WERI-Rb-1 (cell line): Measurements from ENCODE around the gene NTNG2.
A peak's percentile ranks its signal among the peaks of the same experiment; 100 is the strongest.

Source experiments
- DNase-seq: peaks from one replicate; pipeline ENCODE4 v3.0.0-alpha.2; 2020
- H3K27ac ChIP-seq: fragments of 250-450 bp; sonication (Bioruptor Pico); 2 replicates; pipeline ENCODE4 v1.5.1; 2020; ENCODE audit warnings: mild to moderate bottlenecking, moderate library complexity
- H3K27me3 ChIP-seq: fragments of 250-450 bp; sonication (Bioruptor Pico); 2 replicates; pipeline ENCODE4 v1.5.1; 2021; ENCODE audit warnings: mild to moderate bottlenecking, low read depth, moderate library complexity; ENCODE audit not compliant: insufficient read depth, severe bottlenecking
- H3K36me3 ChIP-seq: fragments of 250-450 bp; sonication (Bioruptor Pico); 2 replicates; pipeline ENCODE4 v1.5.1; 2020; ENCODE audit warnings: mild to moderate bottlenecking, moderate library complexity
- H3K4me3 ChIP-seq: 2 replicates; pipeline ENCODE4 v1.5.1; 2011; ENCODE audit warnings: low read depth, mild to moderate bottlenecking, control low read depth, low read length
- H3K9me3 ChIP-seq: fragments of 250-450 bp; sonication (Bioruptor Pico); 2 replicates; pipeline ENCODE4 v1.5.1; 2021; ENCODE audit warnings: mild to moderate bottlenecking, moderate library complexity; ENCODE audit not compliant: severe bottlenecking
- TF ChIP-seq, protein P1 (sequence below): IDR thresholded peaks from 2 replicates; pipeline ENCODE4 v1.5.1; 2011; ENCODE audit warnings: low read depth, mild to moderate bottlenecking, control low read depth, inconsistent platforms, low read length

The NTNG2 gene

DNA sequence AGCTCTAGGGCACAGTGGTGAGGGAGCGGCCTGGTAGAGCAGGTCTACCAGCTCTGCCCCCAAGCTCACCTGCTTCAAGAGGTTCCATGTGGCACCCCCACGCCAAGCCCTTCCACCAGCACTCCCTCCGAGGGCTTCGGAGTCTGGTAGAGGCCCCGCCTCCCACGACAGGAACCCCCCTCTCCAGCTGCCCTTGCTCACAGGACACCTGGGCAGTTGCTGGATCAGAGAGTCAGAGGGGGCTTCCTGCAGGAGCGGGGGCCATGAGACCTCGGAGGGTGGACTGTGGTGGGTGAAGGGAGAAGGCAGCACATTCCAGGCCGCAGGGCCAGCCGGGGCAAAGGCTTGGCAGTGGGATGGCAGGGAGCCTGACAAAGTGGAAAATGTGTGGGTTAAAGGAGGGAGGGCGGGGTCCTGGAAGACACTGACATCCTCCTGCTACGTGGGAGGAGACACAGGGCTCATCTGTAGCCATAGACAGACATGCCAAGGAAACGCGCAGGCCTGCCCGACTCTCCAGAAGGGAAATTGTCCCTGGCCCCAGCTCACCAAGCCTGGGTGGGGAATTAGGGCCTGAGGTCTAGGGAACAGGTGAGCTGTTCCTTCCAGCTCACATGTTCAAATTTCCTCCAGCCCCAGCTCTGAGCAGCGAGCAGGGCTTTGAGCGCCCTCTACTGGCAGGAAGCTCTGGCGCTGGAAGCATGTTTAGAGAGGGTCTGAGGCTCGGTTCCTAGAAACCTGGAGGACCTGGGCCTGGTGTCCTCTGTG lies 74.2 kb downstream of the NTNG2 start:
- no peaks in the 10 kb centered on the region; the same call in 1 of the 2 replicates for H3K36me3 ChIP-seq
- no peaks in the 10 kb centered on the region for H3K27me3 ChIP-seq
- no peak overlapping the region for H3K4me3 ChIP-seq
- DNase-seq: peak; percentile 90
- H3K9me3 ChIP-seq: no peaks in the 10 kb centered on the region
- TF ChIP-seq, protein P1, sequence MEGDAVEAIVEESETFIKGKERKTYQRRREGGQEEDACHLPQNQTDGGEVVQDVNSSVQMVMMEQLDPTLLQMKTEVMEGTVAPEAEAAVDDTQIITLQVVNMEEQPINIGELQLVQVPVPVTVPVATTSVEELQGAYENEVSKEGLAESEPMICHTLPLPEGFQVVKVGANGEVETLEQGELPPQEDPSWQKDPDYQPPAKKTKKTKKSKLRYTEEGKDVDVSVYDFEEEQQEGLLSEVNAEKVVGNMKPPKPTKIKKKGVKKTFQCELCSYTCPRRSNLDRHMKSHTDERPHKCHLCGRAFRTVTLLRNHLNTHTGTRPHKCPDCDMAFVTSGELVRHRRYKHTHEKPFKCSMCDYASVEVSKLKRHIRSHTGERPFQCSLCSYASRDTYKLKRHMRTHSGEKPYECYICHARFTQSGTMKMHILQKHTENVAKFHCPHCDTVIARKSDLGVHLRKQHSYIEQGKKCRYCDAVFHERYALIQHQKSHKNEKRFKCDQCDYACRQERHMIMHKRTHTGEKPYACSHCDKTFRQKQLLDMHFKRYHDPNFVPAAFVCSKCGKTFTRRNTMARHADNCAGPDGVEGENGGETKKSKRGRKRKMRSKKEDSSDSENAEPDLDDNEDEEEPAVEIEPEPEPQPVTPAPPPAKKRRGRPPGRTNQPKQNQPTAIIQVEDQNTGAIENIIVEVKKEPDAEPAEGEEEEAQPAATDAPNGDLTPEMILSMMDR: peak; percentile 99
- no peak overlapping the region for H3K27ac ChIP-seq

DNA sequence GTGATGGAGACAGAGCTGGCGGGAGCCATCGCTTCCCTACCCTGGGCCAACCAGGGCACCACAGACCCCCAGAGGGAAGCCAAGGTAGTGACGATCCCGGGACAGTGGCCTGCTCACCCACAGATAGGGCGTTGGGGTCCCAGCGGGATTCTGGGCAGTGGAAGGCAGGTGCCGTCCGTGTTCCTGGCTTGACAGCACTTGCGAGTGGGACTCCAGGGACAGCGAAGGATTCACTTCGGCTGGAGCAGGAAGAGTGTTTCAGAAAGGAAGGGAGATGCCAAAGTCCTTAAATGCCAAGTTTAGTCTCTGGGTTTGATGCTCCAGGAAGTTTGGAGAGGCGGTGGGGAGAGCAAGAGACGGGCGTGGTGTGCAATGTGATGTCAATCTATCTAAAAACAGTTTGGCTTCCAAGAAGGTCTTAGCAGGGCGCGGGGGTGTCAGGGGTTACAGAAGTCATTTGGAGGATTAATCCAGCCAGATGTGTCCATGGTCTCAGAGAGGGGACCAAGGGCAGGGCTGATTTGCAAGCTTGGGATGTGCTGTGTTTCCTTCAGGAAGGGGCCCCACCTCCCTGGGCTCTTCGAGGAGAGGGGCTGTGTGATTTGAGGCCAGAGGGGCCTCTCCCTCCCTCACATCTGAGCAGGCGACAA lies 74.9 kb downstream of the NTNG2 start:
- DNase-seq: no peak
- Histone ChIP-seq H3K4me3 (no peak overlapping the region), H3K9me3 (no peaks in the 10 kb centered on the region), H3K27me3 (no peaks in the 10 kb centered on the region), H3K27ac (no peak overlapping the region), H3K36me3 (no peaks in the 10 kb centered on the region; the same call in 1 of the 2 replicates)
- TF ChIP-seq, protein P1: no peak

DNA sequence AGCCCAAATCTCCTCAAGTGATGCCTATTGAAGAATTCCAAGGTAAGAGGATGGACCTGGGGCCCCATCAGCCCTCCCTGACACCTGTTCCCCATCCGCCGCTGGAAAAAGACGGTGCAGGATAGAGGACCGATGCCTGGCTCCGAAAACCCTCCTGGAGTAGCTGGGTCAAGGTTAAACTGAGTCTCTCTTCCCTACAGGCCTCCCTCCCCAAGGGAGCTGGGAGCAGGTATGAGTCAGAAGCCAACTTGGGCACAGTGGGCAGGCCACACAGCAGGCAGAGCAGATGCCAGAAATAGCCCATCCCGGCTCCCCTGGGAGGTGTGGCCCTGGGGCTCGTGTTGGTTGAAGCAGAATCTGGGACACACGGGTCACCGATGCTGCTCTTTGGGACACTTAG lies 75.6 kb downstream of the NTNG2 start:
- H3K36me3 ChIP-seq: no peaks in the 10 kb centered on the region
- H3K4me3 ChIP-seq: no peak overlapping the region
- no peaks in the 10 kb centered on the region for H3K9me3 ChIP-seq
- TF ChIP-seq, protein P1: no peak
- DNase-seq: no peak
- H3K27ac ChIP-seq: no peak overlapping the region
- no peaks in the 10 kb centered on the region for H3K27me3 ChIP-seq

GRCh38 chr9:132238026-132238972 lies 76.4 kb downstream of the NTNG2 start:
- no peak for DNase-seq
- TF ChIP-seq, protein P1: no peak
- no peak overlapping the region; the same call in 1 of the 2 replicates for H3K27ac ChIP-seq
- no peak overlapping the region for H3K4me3 ChIP-seq
- H3K27me3 ChIP-seq: no peaks in the 10 kb centered on the region
- no peaks in the 10 kb centered on the region for H3K9me3 ChIP-seq
- H3K36me3 ChIP-seq: no peaks in the 10 kb centered on the region

GRCh38 chr9:132238992-132239391 lies 77.1 kb downstream of the NTNG2 start:
- Histone ChIP-seq H3K9me3 (no peaks in the 10 kb centered on the region), H3K36me3 (no peaks in the 10 kb centered on the region), H3K4me3 (no peak overlapping the region), H3K27me3 (no peaks in the 10 kb centered on the region), H3K27ac (no peak overlapping the region; the same call in 1 of the 2 replicates)
- TF ChIP-seq, protein P1: no peak
- DNase-seq: no peak
